Neural cell (in vitro differentiated cells): ENCODE results near the gene IFRD2.

ENCODE experiments used
- EP300 ChIP-seq: fragments of 450-650 bp; conservative IDR thresholded peaks from 2 replicates; pipeline ENCODE4 v1.6.1; 2014; ENCODE audit warnings: antibody characterized with exemption, mild to moderate bottlenecking, moderate library complexity; ENCODE audit not compliant: poor library complexity, severe bottlenecking
- MXI1 ChIP-seq: fragments of 450-650 bp; conservative IDR thresholded peaks from 2 replicates; pipeline ENCODE4 v1.6.1; 2014; ENCODE audit warnings: antibody characterized with exemption, mild to moderate bottlenecking; ENCODE audit not compliant: poor library complexity, severe bottlenecking
- TF ChIP-seq, protein P1 (sequence below): fragments of 450-650 bp; IDR thresholded peaks from 2 replicates; pipeline ENCODE4 v1.5.1; 2014; ENCODE audit warnings: antibody characterized with exemption, mild to moderate bottlenecking, moderate library complexity; ENCODE audit not compliant: poor library complexity, severe bottlenecking
- TF ChIP-seq, protein P2 (sequence below): IDR thresholded peaks from 2 replicates; pipeline ENCODE4 v1.6.1; 2012; ENCODE audit warnings: borderline replicate concordance

- TF ChIP-seq, protein P1, sequence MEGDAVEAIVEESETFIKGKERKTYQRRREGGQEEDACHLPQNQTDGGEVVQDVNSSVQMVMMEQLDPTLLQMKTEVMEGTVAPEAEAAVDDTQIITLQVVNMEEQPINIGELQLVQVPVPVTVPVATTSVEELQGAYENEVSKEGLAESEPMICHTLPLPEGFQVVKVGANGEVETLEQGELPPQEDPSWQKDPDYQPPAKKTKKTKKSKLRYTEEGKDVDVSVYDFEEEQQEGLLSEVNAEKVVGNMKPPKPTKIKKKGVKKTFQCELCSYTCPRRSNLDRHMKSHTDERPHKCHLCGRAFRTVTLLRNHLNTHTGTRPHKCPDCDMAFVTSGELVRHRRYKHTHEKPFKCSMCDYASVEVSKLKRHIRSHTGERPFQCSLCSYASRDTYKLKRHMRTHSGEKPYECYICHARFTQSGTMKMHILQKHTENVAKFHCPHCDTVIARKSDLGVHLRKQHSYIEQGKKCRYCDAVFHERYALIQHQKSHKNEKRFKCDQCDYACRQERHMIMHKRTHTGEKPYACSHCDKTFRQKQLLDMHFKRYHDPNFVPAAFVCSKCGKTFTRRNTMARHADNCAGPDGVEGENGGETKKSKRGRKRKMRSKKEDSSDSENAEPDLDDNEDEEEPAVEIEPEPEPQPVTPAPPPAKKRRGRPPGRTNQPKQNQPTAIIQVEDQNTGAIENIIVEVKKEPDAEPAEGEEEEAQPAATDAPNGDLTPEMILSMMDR, result no peak
- TF ChIP-seq, protein P2, sequence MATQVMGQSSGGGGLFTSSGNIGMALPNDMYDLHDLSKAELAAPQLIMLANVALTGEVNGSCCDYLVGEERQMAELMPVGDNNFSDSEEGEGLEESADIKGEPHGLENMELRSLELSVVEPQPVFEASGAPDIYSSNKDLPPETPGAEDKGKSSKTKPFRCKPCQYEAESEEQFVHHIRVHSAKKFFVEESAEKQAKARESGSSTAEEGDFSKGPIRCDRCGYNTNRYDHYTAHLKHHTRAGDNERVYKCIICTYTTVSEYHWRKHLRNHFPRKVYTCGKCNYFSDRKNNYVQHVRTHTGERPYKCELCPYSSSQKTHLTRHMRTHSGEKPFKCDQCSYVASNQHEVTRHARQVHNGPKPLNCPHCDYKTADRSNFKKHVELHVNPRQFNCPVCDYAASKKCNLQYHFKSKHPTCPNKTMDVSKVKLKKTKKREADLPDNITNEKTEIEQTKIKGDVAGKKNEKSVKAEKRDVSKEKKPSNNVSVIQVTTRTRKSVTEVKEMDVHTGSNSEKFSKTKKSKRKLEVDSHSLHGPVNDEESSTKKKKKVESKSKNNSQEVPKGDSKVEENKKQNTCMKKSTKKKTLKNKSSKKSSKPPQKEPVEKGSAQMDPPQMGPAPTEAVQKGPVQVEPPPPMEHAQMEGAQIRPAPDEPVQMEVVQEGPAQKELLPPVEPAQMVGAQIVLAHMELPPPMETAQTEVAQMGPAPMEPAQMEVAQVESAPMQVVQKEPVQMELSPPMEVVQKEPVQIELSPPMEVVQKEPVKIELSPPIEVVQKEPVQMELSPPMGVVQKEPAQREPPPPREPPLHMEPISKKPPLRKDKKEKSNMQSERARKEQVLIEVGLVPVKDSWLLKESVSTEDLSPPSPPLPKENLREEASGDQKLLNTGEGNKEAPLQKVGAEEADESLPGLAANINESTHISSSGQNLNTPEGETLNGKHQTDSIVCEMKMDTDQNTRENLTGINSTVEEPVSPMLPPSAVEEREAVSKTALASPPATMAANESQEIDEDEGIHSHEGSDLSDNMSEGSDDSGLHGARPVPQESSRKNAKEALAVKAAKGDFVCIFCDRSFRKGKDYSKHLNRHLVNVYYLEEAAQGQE, result no peak
- TF ChIP-seq MXI1, result no peak
- no peak for TF ChIP-seq EP300
Measured at GRCh38 chr3:50266836-50267235, 25.4 kb downstream of the IFRD2 start.
